MM.1S (cell line): ENCODE results near the gene DOCK11.

ENCODE experiments used
- DNase-seq: peaks from one replicate; pipeline ENCODE4 v3.0.0-alpha.2; 2015
- H2AFZ ChIP-seq: fragments of 300-600 bp; sonication (generic); 2 replicates; pipeline ENCODE4 v1.6.0; 2016; ENCODE audit warnings: antibody characterized with exemption, low read length
- H3F3A ChIP-seq: fragments of 300-600 bp; sonication (generic); 2 replicates; pipeline ENCODE4 v1.6.1; 2016; ENCODE audit warnings: mild to moderate bottlenecking, antibody characterized with exemption, low read length, moderate library complexity, mixed read lengths; ENCODE audit not compliant: insufficient read depth
- H3K27ac ChIP-seq: fragments of 300-600 bp; sonication (generic); 2 replicates; pipeline ENCODE4 v1.5.1; 2016; ENCODE audit warnings: mild to moderate bottlenecking, low read length
- H3K27me3 ChIP-seq: fragments of 300-600 bp; sonication (generic); replicated peaks from 2 replicates; pipeline ENCODE4 v1.6.0; 2016; ENCODE audit warnings: low read length; ENCODE audit not compliant: insufficient read depth
- H3K36me3 ChIP-seq: fragments of 300-600 bp; sonication (generic); replicated peaks from 2 replicates; pipeline ENCODE4 v1.6.1; 2016; ENCODE audit warnings: mild to moderate bottlenecking, low read length, mixed read lengths; ENCODE audit not compliant: insufficient read depth
- H3K4me1 ChIP-seq: fragments of 300-600 bp; sonication (generic); 2 replicates; pipeline ENCODE4 v1.6.1; 2016; ENCODE audit warnings: low read length, mixed read lengths
- H3K4me2 ChIP-seq: fragments of 300-600 bp; sonication (generic); 2 replicates; pipeline ENCODE4 v1.6.0; 2016; ENCODE audit warnings: low read depth, low read length
- H3K4me3 ChIP-seq: fragments of 300-600 bp; sonication (generic); 2 replicates; pipeline ENCODE4 v1.5.1; 2016; ENCODE audit warnings: low read length, mixed read lengths
- H3K79me2 ChIP-seq: fragments of 300-600 bp; sonication (generic); 2 replicates; pipeline ENCODE4 v1.6.1; 2016; ENCODE audit warnings: mixed run types, low read length, mixed read lengths
- H3K9ac ChIP-seq: fragments of 300-600 bp; sonication (generic); 2 replicates; pipeline ENCODE4 v1.6.1; 2016; ENCODE audit warnings: low read length, mixed read lengths
- H3K9me2 ChIP-seq: fragments of 300-600 bp; sonication (generic); replicated peaks from 2 replicates; pipeline ENCODE4 v1.6.1; 2016; ENCODE audit warnings: mild to moderate bottlenecking, low read length, mixed read lengths; ENCODE audit not compliant: insufficient read depth
- H3K9me3 ChIP-seq: fragments of 300-600 bp; sonication (generic); replicated peaks from 2 replicates; pipeline ENCODE4 v1.6.1; 2016; ENCODE audit warnings: mild to moderate bottlenecking, low read length, mixed read lengths; ENCODE audit not compliant: insufficient read depth
- H4K20me1 ChIP-seq: fragments of 300-600 bp; sonication (generic); 2 replicates; pipeline ENCODE4 v1.6.1; 2016; ENCODE audit warnings: mild to moderate bottlenecking, low read length, moderate library complexity, mixed read lengths; ENCODE audit not compliant: insufficient read depth
- CTCF ChIP-seq: fragments of 300-600 bp; sonication (generic); IDR thresholded peaks from 2 replicates; pipeline ENCODE4 v1.5.1; 2016; ENCODE audit warnings: antibody characterized with exemption, low read length, mixed read lengths
- EZH2 ChIP-seq: fragments of 300-600 bp; sonication (generic); optimal IDR thresholded peaks from 2 replicates; pipeline ENCODE3; 2017; ENCODE audit warnings: low read depth, mild to moderate bottlenecking, antibody characterized with exemption, low read length, mixed read lengths
- EZH2phosphoT487 ChIP-seq: fragments of 300-600 bp; sonication (generic); IDR thresholded peaks from 2 replicates; pipeline ENCODE4 v1.6.1; 2018; ENCODE audit warnings: antibody characterized with exemption, low read length

Gene DOCK11

GRCh38 chrX:118545510-118545909, 49.9 kb downstream of the DOCK11 start:
- no peaks in the 10 kb centered on the region for H3F3A ChIP-seq
- H3K79me2 ChIP-seq: no peaks in the 10 kb centered on the region
- no peaks in the 10 kb centered on the region for H4K20me1 ChIP-seq
- H3K36me3 ChIP-seq: no peaks in the 10 kb centered on the region
- no peaks in the 10 kb centered on the region for H3K9me3 ChIP-seq
- no peak overlapping the region for H3K9ac ChIP-seq
- H3K9me2 ChIP-seq: no peaks in the 10 kb centered on the region
- H3K27ac ChIP-seq: no peak overlapping the region
- no peak overlapping the region for H3K4me3 ChIP-seq
- no peak overlapping the region for H2AFZ ChIP-seq
- H3K27me3 ChIP-seq: no peaks in the 10 kb centered on the region
- no peak overlapping the region for H3K4me2 ChIP-seq
- no peak for TF ChIP-seq EZH2phosphoT487
- TF ChIP-seq CTCF: no peak
- TF ChIP-seq EZH2: no peak
- no peaks in the 10 kb centered on the region for H3K4me1 ChIP-seq
- DNase-seq: no peak

GRCh38 chrX:118548841-118549240, 53.2 kb downstream of the DOCK11 start:
- Histone ChIP-seq H3K9me3 (no peaks in the 10 kb centered on the region), H3K36me3 (no peaks in the 10 kb centered on the region), H3K4me2 (no peak overlapping the region)

GRCh38 chrX:118550792-118551191, 55.2 kb downstream of the DOCK11 start:
- H3F3A ChIP-seq: no peaks in the 10 kb centered on the region
- H3K79me2 ChIP-seq: no peaks in the 10 kb centered on the region
- H3K4me2 ChIP-seq: no peak overlapping the region
- H3K4me1 ChIP-seq: no peaks in the 10 kb centered on the region
- TF ChIP-seq EZH2 (no peak), CTCF (no peak), EZH2phosphoT487 (no peak)
- no peak overlapping the region for H3K9ac ChIP-seq
- H3K36me3 ChIP-seq: no peaks in the 10 kb centered on the region
- H3K27ac ChIP-seq: no peak overlapping the region
- H2AFZ ChIP-seq: no peak overlapping the region
- H3K9me3 ChIP-seq: no peaks in the 10 kb centered on the region
- H3K27me3 ChIP-seq: no peaks in the 10 kb centered on the region
- no peak for DNase-seq
- no peaks in the 10 kb centered on the region for H3K9me2 ChIP-seq
- no peaks in the 10 kb centered on the region for H4K20me1 ChIP-seq
- H3K4me3 ChIP-seq: no peak overlapping the region

More at GRCh38 chrX:118548841-118549240, 53.2 kb downstream of the DOCK11 start:
- Histone ChIP-seq H3K4me1 (no peaks in the 10 kb centered on the region), H3K27ac (no peak overlapping the region), H3K9me2 (no peaks in the 10 kb centered on the region), H3K79me2 (no peaks in the 10 kb centered on the region), H3K4me3 (no peak overlapping the region), H2AFZ (no peak overlapping the region), H3K9ac (no peak overlapping the region), H4K20me1 (no peaks in the 10 kb centered on the region), H3K27me3 (no peaks in the 10 kb centered on the region), H3F3A (no peaks in the 10 kb centered on the region)
- no peak for DNase-seq
- TF ChIP-seq CTCF (no peak), EZH2phosphoT487 (no peak), EZH2 (no peak)
